ENCODE results near the gene DCANP1.

DCANP1 gene

GRCh38 chr5:135472141-135472540 is 25.0 kb upstream of the DCANP1 start:
- ATAC-seq (replicated peaks) (no peak), DNase-seq (no peak)
- H3K36me3 Mint-ChIP-seq (ENCODE audit: insufficient read depth): no peaks in the 10 kb centered on the region
- H3K27me3 Mint-ChIP-seq: peaks cover 54 to 85% of the 10 kb centered on the region in 2 donors
- no peaks in the 10 kb centered on the region for H3K9me3 Mint-ChIP-seq
- no peak overlapping the region for H3K27ac Mint-ChIP-seq
- H3K4me1 Mint-ChIP-seq (ENCODE audit: low read depth in 2 of 2): no peaks in the 10 kb centered on the region
- H3K4me3 Mint-ChIP-seq: no peak overlapping the region

- Mint-ChIP-seq H3K9me3 (no peaks in the 10 kb centered on the region), H3K27ac (no peak overlapping the region), H3K4me1 (ENCODE audit: low read depth in 2 of 2) (no peaks in the 10 kb centered on the region), H3K36me3 (ENCODE audit: insufficient read depth) (no peaks in the 10 kb centered on the region), H3K27me3 (peaks cover 54 to 85% of the 10 kb centered on the region in 2 donors), H3K4me3 (no peak overlapping the region)
- DNase-seq (no peak), ATAC-seq (replicated peaks) (no peak)
Observed at GRCh38 chr5:135471726-135472125, 24.6 kb upstream of the DCANP1 start.

- peaks cover 4% of the 10 kb centered on the region in 2 donors for H3K4me1 Mint-ChIP-seq (ENCODE audit: low read depth in 2 of 2)
- no peaks in the 10 kb centered on the region for H3K36me3 Mint-ChIP-seq (ENCODE audit: insufficient read depth)
- no peak overlapping the region for H3K4me3 Mint-ChIP-seq
- no peak overlapping the region for H3K27ac Mint-ChIP-seq
- DNase-seq: no peak
- peaks cover 60 to 87% of the 10 kb centered on the region in 2 donors for H3K27me3 Mint-ChIP-seq
- ATAC-seq (replicated peaks): no peak
- H3K9me3 Mint-ChIP-seq: no peaks in the 10 kb centered on the region
Observed at GRCh38 chr5:135469911-135470310, 22.8 kb upstream of the DCANP1 start.

GRCh38 chr5:135468541-135468940 is 21.4 kb upstream of the DCANP1 start:
- Mint-ChIP-seq H3K9me3 (no peaks in the 10 kb centered on the region), H3K27ac (no peak overlapping the region), H3K4me1 (ENCODE audit: low read depth in 2 of 2) (peaks cover 4% of the 10 kb centered on the region in 2 donors), H3K36me3 (ENCODE audit: insufficient read depth) (no peaks in the 10 kb centered on the region), H3K27me3 (peaks cover 59 to 90% of the 10 kb centered on the region in 2 donors), H3K4me3 (no peak overlapping the region)
- ATAC-seq (replicated peaks) (no peak), DNase-seq (no peak)

GRCh38 chr5:135467871-135468485 is 20.8 kb upstream of the DCANP1 start:
- H3K36me3 Mint-ChIP-seq (ENCODE audit: insufficient read depth): no peaks in the 10 kb centered on the region
- ATAC-seq (replicated peaks): no peak
- H3K4me1 Mint-ChIP-seq (ENCODE audit: low read depth in 2 of 2): peaks cover 4% of the 10 kb centered on the region in 2 donors
- H3K27ac Mint-ChIP-seq: no peak overlapping the region
- H3K4me3 Mint-ChIP-seq: no peak overlapping the region
- DNase-seq: no peak
- no peaks in the 10 kb centered on the region for H3K9me3 Mint-ChIP-seq
- H3K27me3 Mint-ChIP-seq: peaks cover 57 to 89% of the 10 kb centered on the region in 2 donors

GRCh38 chr5:135467051-135467625 is 20.0 kb upstream of the DCANP1 start:
- ATAC-seq (replicated peaks) (no peak), DNase-seq (no peak)
- Mint-ChIP-seq H3K27ac (no peak overlapping the region), H3K36me3 (ENCODE audit: insufficient read depth) (no peaks in the 10 kb centered on the region), H3K9me3 (no peaks in the 10 kb centered on the region), H3K27me3 (peaks cover 57 to 86% of the 10 kb centered on the region in 2 donors), H3K4me3 (no peak overlapping the region), H3K4me1 (ENCODE audit: low read depth in 2 of 2) (peaks cover 4% of the 10 kb centered on the region in 2 donors)

- DNase-seq (peak; percentile 44 to 52 (median 48)), ATAC-seq (replicated peaks) (peak; percentile 78)
- Mint-ChIP-seq H3K27me3 (peaks cover 57 to 78% of the 10 kb centered on the region in 2 donors), H3K4me1 (ENCODE audit: low read depth in 2 of 2) (peaks cover 4% of the 10 kb centered on the region in 2 donors), H3K9me3 (no peaks in the 10 kb centered on the region), H3K4me3 (peak overlapping the region; percentile 57 to 71), H3K36me3 (ENCODE audit: insufficient read depth) (no peaks in the 10 kb centered on the region), H3K27ac (no peak overlapping the region)
Observed at GRCh38 chr5:135466178-135467050, 19.3 kb upstream of the DCANP1 start.

GRCh38 chr5:135465391-135466122 is 18.4 kb upstream of the DCANP1 start:
- no peak for DNase-seq
- no peak overlapping the region for H3K27ac Mint-ChIP-seq
- H3K4me3 Mint-ChIP-seq: peak overlapping the region in 1 of 2 donors; percentile 57
- no peak for ATAC-seq (replicated peaks)
- H3K27me3 Mint-ChIP-seq: peaks cover 55 to 77% of the 10 kb centered on the region in 2 donors
- H3K9me3 Mint-ChIP-seq: no peaks in the 10 kb centered on the region
- H3K36me3 Mint-ChIP-seq (ENCODE audit: insufficient read depth): no peaks in the 10 kb centered on the region
- H3K4me1 Mint-ChIP-seq (ENCODE audit: low read depth in 2 of 2): peaks cover 4% of the 10 kb centered on the region in 2 donors

GRCh38 chr5:135462304-135462703 is 15.2 kb upstream of the DCANP1 start:
- DNase-seq (peak; percentile 24 to 40 (median 38)), ATAC-seq (replicated peaks) (peak; percentile 77)
- no peak overlapping the region for H3K4me3 Mint-ChIP-seq
- H3K36me3 Mint-ChIP-seq (ENCODE audit: insufficient read depth): no peaks in the 10 kb centered on the region
- peaks cover 41 to 81% of the 10 kb centered on the region in 2 donors for H3K27me3 Mint-ChIP-seq
- no peaks in the 10 kb centered on the region for H3K9me3 Mint-ChIP-seq
- H3K27ac Mint-ChIP-seq: no peak overlapping the region
- H3K4me1 Mint-ChIP-seq (ENCODE audit: low read depth in 2 of 2): peaks cover 4 to 6% of the 10 kb centered on the region in 2 donors

GRCh38 chr5:135461481-135462151 is 14.5 kb upstream of the DCANP1 start:
- Mint-ChIP-seq H3K4me3 (no peak overlapping the region), H3K9me3 (no peaks in the 10 kb centered on the region), H3K27me3 (peaks cover 34 to 80% of the 10 kb centered on the region in 2 donors), H3K27ac (no peak overlapping the region), H3K36me3 (ENCODE audit: insufficient read depth) (peaks cover under 1% of the 10 kb centered on the region), H3K4me1 (ENCODE audit: low read depth in 2 of 2) (peaks cover 4 to 6% of the 10 kb centered on the region in 2 donors)
- no peak for DNase-seq
- ATAC-seq (replicated peaks): no peak

- H3K9me3 Mint-ChIP-seq: no peaks in the 10 kb centered on the region
- no peak for ATAC-seq (replicated peaks)
- peaks cover 0 to 2% of the 10 kb centered on the region in 2 donors for H3K4me1 Mint-ChIP-seq (ENCODE audit: low read depth in 2 of 2)
- DNase-seq: no peak
- no peak overlapping the region for H3K27ac Mint-ChIP-seq
- peaks cover 3% of the 10 kb centered on the region for H3K36me3 Mint-ChIP-seq (ENCODE audit: insufficient read depth)
- H3K27me3 Mint-ChIP-seq: peaks cover 26 to 80% of the 10 kb centered on the region in 2 donors
- no peak overlapping the region for H3K4me3 Mint-ChIP-seq
Observed at GRCh38 chr5:135460246-135461033, 13.3 kb upstream of the DCANP1 start.

GRCh38 chr5:135458921-135459331 is 11.8 kb upstream of the DCANP1 start:
- peaks cover 24 to 74% of the 10 kb centered on the region in 2 donors for H3K27me3 Mint-ChIP-seq
- H3K27ac Mint-ChIP-seq: no peak overlapping the region
- ATAC-seq (replicated peaks) (no peak), DNase-seq (no peak)
- no peaks in the 10 kb centered on the region for H3K9me3 Mint-ChIP-seq
- H3K4me1 Mint-ChIP-seq (ENCODE audit: low read depth in 2 of 2): peaks cover 0 to 2% of the 10 kb centered on the region in 2 donors
- H3K4me3 Mint-ChIP-seq: no peak overlapping the region
- H3K36me3 Mint-ChIP-seq (ENCODE audit: insufficient read depth): peaks cover 5% of the 10 kb centered on the region
